HEK293T (cell line): ENCODE measurements around the gene CNFN.

Source experiments
- CTCF ChIA-PET: fragments of 350-600 bp; formaldehyde crosslinking; extraction: SDS; loops from one replicate; lab custom pipeline; 2021; ENCODE audit warnings: antibody characterized with exemption, inconsistent platforms; lab: Yijun Ruan, JAX
- POLR2A ChIA-PET: fragments of 350-600 bp; formaldehyde crosslinking; extraction: SDS; loops from one replicate; lab custom pipeline; 2020; ENCODE audit warnings: antibody characterized with exemption, inconsistent platforms; lab: Yijun Ruan, JAX
- DNase-seq: peaks from one replicate; pipeline ENCODE4 v3.0.0; 2012; ENCODE audit warnings: mixed read lengths; ENCODE audit errors: extremely low spot score
- ARNT ChIP-seq: fragments of 450-650 bp; IDR thresholded peaks from 2 replicates; pipeline ENCODE4 v1.6.1; 2017; ENCODE audit warnings: mild to moderate bottlenecking
- BHLHE40 ChIP-seq: fragments of 450-650 bp; IDR thresholded peaks from 2 replicates; pipeline ENCODE4 v1.6.1; 2016; ENCODE audit warnings: mild to moderate bottlenecking, moderate library complexity, borderline replicate concordance
- CTBP1 ChIP-seq: fragments of 450-650 bp; IDR thresholded peaks from 2 replicates; pipeline ENCODE4 v1.6.1; 2016; ENCODE audit warnings: borderline replicate concordance
- ELF4 ChIP-seq: fragments of 450-650 bp; IDR thresholded peaks from 2 replicates; pipeline ENCODE4 v1.6.1; 2017; ENCODE audit warnings: antibody characterized with exemption
- FOXA1 ChIP-seq: fragments of 450-650 bp; IDR thresholded peaks from 2 replicates; pipeline ENCODE4 v1.6.1; 2016; ENCODE audit warnings: mild to moderate bottlenecking
- FOXK2 ChIP-seq: fragments of 450-650 bp; IDR thresholded peaks from 2 replicates; pipeline ENCODE4 v1.6.1; 2016; ENCODE audit warnings: mild to moderate bottlenecking
- FOXM1 ChIP-seq: fragments of 450-650 bp; IDR thresholded peaks from 2 replicates; pipeline ENCODE4 v1.6.1; 2017; ENCODE audit warnings: mild to moderate bottlenecking, borderline replicate concordance
- HDGF ChIP-seq: fragments of 450-650 bp; IDR thresholded peaks from 2 replicates; pipeline ENCODE4 v1.6.1; 2017; ENCODE audit warnings: antibody characterized with exemption, borderline replicate concordance
- L3MBTL2 ChIP-seq: fragments of 450-650 bp; conservative IDR thresholded peaks from 2 replicates; pipeline ENCODE4 v1.6.1; 2016; ENCODE audit warnings: mild to moderate bottlenecking
- LEF1 ChIP-seq: fragments of 450-650 bp; IDR thresholded peaks from 2 replicates; pipeline ENCODE4 v1.6.1; 2017; ENCODE audit warnings: mild to moderate bottlenecking, borderline replicate concordance
- NFRKB ChIP-seq: fragments of 450-650 bp; IDR thresholded peaks from 2 replicates; pipeline ENCODE4 v1.6.1; 2016; ENCODE audit warnings: mild to moderate bottlenecking, moderate library complexity
- SP1 ChIP-seq: fragments of 450-650 bp; IDR thresholded peaks from 2 replicates; pipeline ENCODE4 v1.6.1; 2017
- SUZ12 ChIP-seq: fragments of 450-650 bp; IDR thresholded peaks from 2 replicates; pipeline ENCODE4 v1.6.1; 2016; ENCODE audit warnings: mild to moderate bottlenecking
- TARDBP ChIP-seq: fragments of 450-650 bp; IDR thresholded peaks from 2 replicates; pipeline ENCODE4 v1.6.1; 2016
- ZNF384 ChIP-seq: fragments of 450-650 bp; IDR thresholded peaks from 2 replicates; pipeline ENCODE4 v1.6.1; 2016
- TF ChIP-seq, protein P1 (sequence below): fragments of 450-650 bp; IDR thresholded peaks from 2 replicates; pipeline ENCODE4 v1.6.1; 2016

Gene CNFN

DNA sequence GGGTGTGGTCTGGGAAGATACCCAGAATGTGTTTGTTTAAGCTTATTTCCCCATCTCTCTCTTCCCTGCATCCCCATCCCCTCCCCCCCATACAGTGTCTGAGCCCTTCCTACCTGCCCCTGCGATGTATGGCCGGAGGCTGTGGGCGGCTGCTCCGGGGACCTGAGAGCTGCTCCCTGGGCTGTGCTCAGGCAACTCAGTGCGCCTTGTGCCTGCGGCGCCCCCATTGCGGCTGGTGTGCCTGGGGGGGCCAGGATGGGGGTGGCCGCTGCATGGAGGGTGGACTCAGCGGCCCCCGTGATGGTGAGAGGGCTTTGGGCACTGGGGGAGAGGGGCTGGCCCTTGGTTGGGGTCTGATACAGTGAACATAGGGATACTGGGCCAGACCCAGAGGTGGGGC is 21.7 kb downstream of the CNFN start:
- TF ChIP-seq ARNT (no peak), FOXM1 (no peak)
- POLR2A ChIA-PET, result no interaction called here
- CTCF ChIA-PET, result no interaction called here
- DNase-seq, result no peak

DNA sequence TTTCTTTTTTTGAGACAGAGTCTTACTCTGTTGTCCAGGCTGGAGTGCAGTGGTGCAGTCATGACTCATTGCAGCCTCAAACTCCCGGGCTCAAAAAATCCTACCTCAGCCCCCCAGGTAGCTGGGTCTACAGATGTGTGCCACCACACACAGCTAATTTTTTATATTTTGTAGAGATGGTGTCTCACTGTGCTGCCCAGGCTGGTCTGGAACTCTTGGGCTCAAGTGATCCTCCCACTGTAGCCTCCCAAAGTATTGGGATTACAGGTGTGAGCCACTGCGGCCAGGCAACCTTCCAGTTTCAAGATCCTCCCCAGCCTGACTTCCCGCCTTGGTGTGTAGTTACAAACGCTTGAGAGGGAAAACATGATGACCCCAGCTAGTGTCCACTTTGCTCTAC is 22.2 kb downstream of the CNFN start:
- TF ChIP-seq CTBP1 (no peak), SUZ12 (no peak), NFRKB (no peak), FOXK2 (no peak), FOXM1 (no peak), ZNF384 (no peak), SP1 (no peak), ELF4 (no peak), ARNT (no peak), LEF1 (no peak), L3MBTL2 (no peak), BHLHE40 (no peak), HDGF (no peak)
- TF ChIP-seq, protein P1, sequence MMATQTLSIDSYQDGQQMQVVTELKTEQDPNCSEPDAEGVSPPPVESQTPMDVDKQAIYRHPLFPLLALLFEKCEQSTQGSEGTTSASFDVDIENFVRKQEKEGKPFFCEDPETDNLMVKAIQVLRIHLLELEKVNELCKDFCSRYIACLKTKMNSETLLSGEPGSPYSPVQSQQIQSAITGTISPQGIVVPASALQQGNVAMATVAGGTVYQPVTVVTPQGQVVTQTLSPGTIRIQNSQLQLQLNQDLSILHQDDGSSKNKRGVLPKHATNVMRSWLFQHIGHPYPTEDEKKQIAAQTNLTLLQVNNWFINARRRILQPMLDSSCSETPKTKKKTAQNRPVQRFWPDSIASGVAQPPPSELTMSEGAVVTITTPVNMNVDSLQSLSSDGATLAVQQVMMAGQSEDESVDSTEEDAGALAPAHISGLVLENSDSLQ, result no peak
- ChIA-PET CTCF (no interaction called here), POLR2A (no interaction called here)
- DNase-seq, result no peak

DNA sequence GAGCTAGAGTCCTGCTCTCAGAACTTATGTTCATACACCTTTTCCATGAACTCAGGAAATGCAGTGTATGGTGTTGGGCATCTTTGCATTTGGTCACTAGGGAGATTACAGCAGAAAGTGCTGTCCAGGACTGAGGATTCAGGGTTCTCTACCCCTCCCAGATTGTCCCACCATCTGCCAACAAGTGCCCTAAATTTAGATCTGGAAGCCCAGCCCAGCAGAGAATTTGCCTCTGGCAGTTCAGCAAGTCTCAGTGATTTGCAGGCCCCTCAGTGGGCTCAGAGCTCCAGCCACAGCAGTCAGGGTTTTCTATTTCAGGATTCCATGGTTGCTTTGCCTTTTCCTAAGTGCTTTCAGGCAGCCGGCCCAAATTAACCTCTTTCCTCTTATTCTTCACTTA is 23.4 kb downstream of the CNFN start:
- CTCF ChIA-PET, result no interaction called here
- TF ChIP-seq CTBP1 (no peak), FOXA1 (no peak), TARDBP (no peak), ARNT (no peak), ELF4 (no peak), FOXK2 (no peak), LEF1 (no peak)
- no peak for DNase-seq
- POLR2A ChIA-PET, result interaction anchor here (1.3 kb wide), 1 partner anchor 30 kb away, joined by 7 read pairs; no protein-coding TSS in a partner anchor

DNA sequence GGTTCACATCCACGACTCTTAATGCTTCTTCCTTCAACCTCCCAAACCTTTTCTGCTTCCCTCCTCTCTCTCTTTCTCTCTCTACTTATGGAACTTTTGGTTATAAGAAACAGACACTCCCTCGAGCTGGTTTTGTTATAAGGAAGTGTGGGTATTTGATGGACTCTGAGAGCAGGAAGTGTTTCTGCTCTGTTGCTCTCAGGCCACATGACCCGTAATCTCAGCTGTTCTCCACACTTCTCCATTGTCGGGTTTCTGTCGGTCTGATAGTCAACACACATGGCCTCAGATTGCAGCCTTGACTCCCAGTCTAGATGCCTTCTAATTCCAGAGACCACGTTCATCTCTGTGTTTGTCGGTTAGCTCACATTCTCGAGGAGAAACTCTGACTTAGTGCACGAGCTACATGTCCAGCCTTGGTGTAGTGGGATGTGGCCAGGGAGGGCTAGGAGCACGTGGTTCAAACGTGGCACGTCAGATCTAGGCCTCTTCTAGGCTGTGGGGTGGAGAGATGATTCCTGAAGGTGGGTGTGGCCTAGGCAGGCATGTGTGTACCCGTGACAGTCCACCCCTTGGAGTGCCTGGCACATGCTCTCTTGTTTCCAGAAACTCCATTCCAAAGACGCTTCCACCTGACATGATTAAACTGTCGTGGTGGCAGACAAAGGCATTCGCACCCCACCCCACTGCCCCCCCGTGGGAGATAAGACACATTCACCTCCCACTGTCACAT is 26.3 kb downstream of the CNFN start:
- CTCF ChIA-PET, result no interaction called here
- DNase-seq, result no peak
- POLR2A ChIA-PET, result no interaction called here
- no peak for TF ChIP-seq SP1
- no peak for TF ChIP-seq TARDBP
- no peak for TF ChIP-seq ZNF384
- TF ChIP-seq BHLHE40, result no peak
- TF ChIP-seq ARNT, result no peak
- TF ChIP-seq HDGF, result no peak
- TF ChIP-seq LEF1, result no peak
- no peak for TF ChIP-seq L3MBTL2
- TF ChIP-seq CTBP1, result no peak
- TF ChIP-seq, protein P1, result no peak
- no peak for TF ChIP-seq ELF4
- no peak for TF ChIP-seq NFRKB
- TF ChIP-seq FOXM1, result no peak
- no peak for TF ChIP-seq FOXA1
- TF ChIP-seq SUZ12, result no peak
- TF ChIP-seq FOXK2, result no peak

DNA sequence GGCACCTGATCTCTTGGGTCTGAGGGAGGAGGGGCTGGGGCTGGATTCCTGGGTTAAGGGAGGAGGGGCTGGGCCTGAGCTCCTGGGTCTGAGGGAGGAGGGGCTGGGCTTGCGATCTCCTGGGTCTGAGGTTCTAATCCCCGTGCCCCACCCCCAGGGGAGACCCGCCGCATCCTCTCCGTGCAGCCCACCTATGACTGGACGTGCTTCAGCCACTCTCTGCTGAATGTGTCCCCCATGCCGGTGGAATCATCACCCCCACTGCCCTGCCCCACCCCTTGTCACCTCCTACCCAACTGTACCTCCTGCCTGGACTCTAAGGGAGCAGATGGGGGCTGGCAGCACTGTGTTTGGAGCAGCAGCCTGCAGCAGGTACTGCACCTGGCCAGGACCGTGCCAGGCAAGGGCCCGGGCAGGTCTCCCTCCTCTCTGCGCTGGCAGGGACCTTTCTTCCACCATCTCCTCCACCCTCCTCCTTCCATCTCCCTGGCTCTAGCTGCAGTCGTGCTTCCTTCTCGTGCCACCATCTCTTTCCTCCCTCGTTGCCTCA is 27.1 kb downstream of the CNFN start:
- no peak for DNase-seq
- CTCF ChIA-PET, result no interaction called here
- no peak for TF ChIP-seq SUZ12
- no peak for TF ChIP-seq ZNF384
- POLR2A ChIA-PET, result no interaction called here

DNA sequence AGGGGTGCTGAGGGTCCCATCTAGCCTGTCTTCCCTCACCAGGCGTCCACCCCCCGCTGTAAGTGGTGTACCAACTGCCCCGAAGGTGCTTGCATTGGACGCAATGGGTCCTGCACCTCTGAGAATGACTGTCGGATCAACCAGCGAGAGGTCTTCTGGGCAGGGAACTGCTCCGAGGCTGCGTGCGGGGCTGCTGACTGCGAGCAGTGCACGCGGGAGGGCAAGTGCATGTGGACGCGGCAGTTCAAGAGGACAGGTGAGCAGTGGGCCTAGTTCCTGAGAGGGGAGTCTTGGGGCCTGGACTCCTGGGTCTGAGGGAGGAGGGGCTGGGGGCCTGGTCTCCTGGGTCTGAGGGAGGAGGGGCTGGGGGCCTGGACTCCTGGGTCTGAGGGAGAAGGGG is 27.8 kb downstream of the CNFN start:
- TF ChIP-seq LEF1, result no peak
- no peak for TF ChIP-seq TARDBP
- TF ChIP-seq FOXM1, result no peak
- no peak for TF ChIP-seq SUZ12
- no peak for TF ChIP-seq FOXK2
- POLR2A ChIA-PET, result no interaction called here
- CTCF ChIA-PET, result no interaction called here
- DNase-seq, result no peak

DNA sequence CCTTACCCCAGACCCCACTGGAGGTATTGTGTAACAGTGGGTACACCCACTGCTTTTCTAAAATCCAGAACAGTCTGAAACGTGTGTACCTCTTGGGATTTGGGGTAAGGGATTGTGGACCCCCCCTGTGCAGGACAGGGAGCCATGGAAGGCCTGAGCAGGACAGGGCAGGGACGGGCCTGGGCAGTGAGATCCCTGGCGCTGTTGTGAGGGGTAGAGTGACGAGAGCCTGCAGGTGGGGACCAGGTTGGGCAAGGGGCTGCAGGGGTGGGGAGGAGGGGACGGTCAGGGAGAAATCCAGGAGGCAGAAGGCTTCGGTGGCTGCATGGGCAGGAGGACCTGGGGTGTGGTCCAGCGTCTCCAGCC is 28.6 kb downstream of the CNFN start:
- no peak for DNase-seq
- TF ChIP-seq, protein P1, result no peak
- ChIA-PET POLR2A (no interaction called here), CTCF (no interaction called here)
